MCF 10A (cell line): ENCODE measurements around the gene PARN. TPM values are rescaled to one million over a fixed set of nuclear protein-coding genes. Genes with fewer than 3 reads are reported as not detected.

Experiments used
- BruUV-seq: library from RNA; stranded (reverse); fragments of 400-500 nt; replicated peaks from 2 replicates; lab custom pipeline; 2021; lab: Mats Ljungman, UMichigan
- CTCF ChIA-PET: fragments of 300-600 bp; sonication (Branson Sonifier 250); formaldehyde crosslinking; extraction: SDS; loops from one replicate; lab custom pipeline; 2021; ENCODE audit warnings: antibody characterized with exemption, inconsistent platforms; lab: Yijun Ruan, JAX
- POLR2A ChIA-PET: fragments of 300-600, 350-650 bp; sonication (Branson Sonifier 250); formaldehyde crosslinking; extraction: SDS; loops from one replicate; lab custom pipeline; 2020; ENCODE audit warnings: antibody characterized with exemption, inconsistent platforms; lab: Yijun Ruan, JAX
- DNase-seq: peaks from one replicate; pipeline ENCODE4 v3.0.0-alpha.2; 2018; ENCODE audit not compliant: unreplicated experiment
- H3K27ac Mint-ChIP-seq: one replicate; pipeline ENCODE4 v1.8.0; 2022; ENCODE audit warnings: mild to moderate bottlenecking, low read depth, mixed read lengths; ENCODE audit not compliant: unreplicated experiment
- H3K27me3 Mint-ChIP-seq: one replicate; pipeline ENCODE4 v1.8.0; 2022; ENCODE audit warnings: mixed read lengths; ENCODE audit not compliant: insufficient read depth, unreplicated experiment
- H3K36me3 Mint-ChIP-seq: one replicate; pipeline ENCODE4 v1.8.0; 2022; ENCODE audit warnings: mild to moderate bottlenecking, moderate library complexity, mixed read lengths; ENCODE audit not compliant: insufficient read depth, unreplicated experiment
- H3K4me1 Mint-ChIP-seq: one replicate; pipeline ENCODE4 v1.8.0; 2022; ENCODE audit warnings: mixed read lengths; ENCODE audit not compliant: insufficient read depth, unreplicated experiment
- H3K4me3 Mint-ChIP-seq: one replicate; pipeline ENCODE4 v1.8.0; 2022; ENCODE audit warnings: mild to moderate bottlenecking, moderate library complexity, mixed read lengths; ENCODE audit not compliant: unreplicated experiment
- H3K9me3 Mint-ChIP-seq: one replicate; pipeline ENCODE4 v1.8.0; 2022; ENCODE audit warnings: mixed read lengths; ENCODE audit not compliant: unreplicated experiment
- intact Hi-C: fragments of 100-400 bp; cut with micrococcal nuclease; formaldehyde crosslinking; loops from 2 replicates; pipeline ENCODE4 v1.14.1; 2022
- total RNA-seq: library from RNA; stranded (reverse); gene quantifications from 2 replicates; pipeline ENCODE4 v1.2.3, GENCODE V29; 2022
- TF ChIP-seq, protein P1 (sequence below): fragments of 200-600 bp; IDR thresholded peaks from one replicate; pipeline ENCODE4 v1.8.0; 2022; ENCODE audit warnings: antibody characterized with exemption, mild to moderate bottlenecking; ENCODE audit not compliant: unreplicated experiment

Gene PARN
- total RNA-seq, 1 experiment from 2014 or later: 35.0 TPM

DNA sequence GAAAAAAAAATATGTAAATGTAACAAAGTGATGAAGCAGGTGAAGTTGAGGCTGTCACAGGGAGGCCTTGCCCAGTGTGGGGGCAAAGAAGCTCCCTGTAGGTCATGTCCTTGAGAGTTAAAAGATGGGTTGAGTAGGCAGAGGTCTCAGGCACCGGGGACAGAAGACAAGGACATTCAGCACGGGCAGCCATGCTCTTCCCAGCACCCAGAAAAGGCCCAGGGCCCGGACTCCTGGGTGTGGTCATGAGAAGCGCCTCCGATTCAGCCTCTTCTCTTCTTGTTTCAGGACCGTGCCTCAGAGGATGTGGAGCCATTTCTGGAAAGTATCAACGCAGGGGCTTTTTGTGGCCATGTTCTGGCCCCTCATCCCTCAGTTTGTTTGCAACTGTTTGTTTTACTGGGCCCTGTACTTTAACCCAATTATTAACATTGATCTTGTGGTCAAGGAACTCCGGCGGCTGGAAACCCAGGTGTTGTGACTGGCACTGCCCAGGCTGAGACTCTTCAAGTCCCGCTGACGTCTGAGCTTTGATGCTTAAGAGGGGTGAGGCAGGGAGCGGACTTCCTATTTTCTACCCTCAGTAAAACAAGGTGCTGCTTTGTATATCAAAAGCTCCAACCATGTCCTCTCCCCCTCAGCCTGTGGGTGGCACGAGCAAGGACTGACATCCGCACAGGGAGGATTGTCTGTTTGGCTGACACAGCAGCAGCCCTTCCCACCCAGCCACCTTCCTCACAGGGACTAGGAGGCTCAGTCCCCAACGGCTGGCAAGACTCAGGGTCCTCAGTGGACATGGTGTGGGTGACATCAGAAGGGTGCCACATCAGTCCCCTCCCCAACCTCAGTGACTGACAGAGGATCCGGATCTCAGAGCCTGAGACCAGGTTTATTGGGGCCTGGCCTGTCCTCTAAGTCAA, 37.5 kb upstream of the PARN start:
- BruUV-seq: no TSS peak
- no peak for DNase-seq
- intact Hi-C loops: no loop called here
- Mint-ChIP-seq H3K4me3 (no peak overlapping the region), H3K36me3 (peaks cover 70% of the 10 kb centered on the region), H3K27me3 (no peaks in the 10 kb centered on the region), H3K27ac (no peak overlapping the region), H3K4me1 (no peaks in the 10 kb centered on the region), H3K9me3 (no peaks in the 10 kb centered on the region)
- CTCF ChIA-PET: no interaction called here
- TF ChIP-seq, protein P1, sequence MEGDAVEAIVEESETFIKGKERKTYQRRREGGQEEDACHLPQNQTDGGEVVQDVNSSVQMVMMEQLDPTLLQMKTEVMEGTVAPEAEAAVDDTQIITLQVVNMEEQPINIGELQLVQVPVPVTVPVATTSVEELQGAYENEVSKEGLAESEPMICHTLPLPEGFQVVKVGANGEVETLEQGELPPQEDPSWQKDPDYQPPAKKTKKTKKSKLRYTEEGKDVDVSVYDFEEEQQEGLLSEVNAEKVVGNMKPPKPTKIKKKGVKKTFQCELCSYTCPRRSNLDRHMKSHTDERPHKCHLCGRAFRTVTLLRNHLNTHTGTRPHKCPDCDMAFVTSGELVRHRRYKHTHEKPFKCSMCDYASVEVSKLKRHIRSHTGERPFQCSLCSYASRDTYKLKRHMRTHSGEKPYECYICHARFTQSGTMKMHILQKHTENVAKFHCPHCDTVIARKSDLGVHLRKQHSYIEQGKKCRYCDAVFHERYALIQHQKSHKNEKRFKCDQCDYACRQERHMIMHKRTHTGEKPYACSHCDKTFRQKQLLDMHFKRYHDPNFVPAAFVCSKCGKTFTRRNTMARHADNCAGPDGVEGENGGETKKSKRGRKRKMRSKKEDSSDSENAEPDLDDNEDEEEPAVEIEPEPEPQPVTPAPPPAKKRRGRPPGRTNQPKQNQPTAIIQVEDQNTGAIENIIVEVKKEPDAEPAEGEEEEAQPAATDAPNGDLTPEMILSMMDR: no peak
- POLR2A ChIA-PET: no interaction called here

DNA sequence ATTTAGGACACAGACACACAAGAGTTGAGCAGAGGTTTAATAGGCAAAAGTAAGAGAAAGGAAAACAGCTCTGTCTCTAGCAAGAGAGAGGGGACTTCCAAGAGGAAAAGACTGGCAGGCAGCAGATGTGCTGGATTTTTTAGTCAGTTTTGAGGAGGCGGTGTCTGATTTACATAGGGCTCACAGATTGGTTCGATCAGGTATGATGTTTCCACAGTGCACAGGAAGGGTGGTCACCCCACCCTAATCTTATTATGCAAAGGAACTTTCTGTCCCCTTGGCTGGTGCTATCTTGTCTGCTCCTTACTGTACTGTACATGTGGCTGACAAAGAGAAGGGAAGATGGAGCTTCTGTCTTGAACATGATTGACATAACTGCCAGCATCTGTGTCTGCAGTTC, 28.0 kb upstream of the PARN start:
- DNase-seq: peak; percentile 34
- Mint-ChIP-seq H3K4me3 (no peak overlapping the region), H3K9me3 (no peaks in the 10 kb centered on the region), H3K36me3 (peaks cover 88% of the 10 kb centered on the region), H3K4me1 (no peaks in the 10 kb centered on the region), H3K27me3 (no peaks in the 10 kb centered on the region), H3K27ac (peak overlapping the region; percentile 82)
- POLR2A ChIA-PET: interaction anchor here (0.6 to 1.0 kb wide), 3 partner anchors 13 to 24 kb away, joined by 3 to 5 read pairs (median 3); no protein-coding TSS in a partner anchor
- no TSS peak for BruUV-seq
- TF ChIP-seq, protein P1: no peak
- intact Hi-C loops: no loop called here
- CTCF ChIA-PET: no interaction called here

DNA sequence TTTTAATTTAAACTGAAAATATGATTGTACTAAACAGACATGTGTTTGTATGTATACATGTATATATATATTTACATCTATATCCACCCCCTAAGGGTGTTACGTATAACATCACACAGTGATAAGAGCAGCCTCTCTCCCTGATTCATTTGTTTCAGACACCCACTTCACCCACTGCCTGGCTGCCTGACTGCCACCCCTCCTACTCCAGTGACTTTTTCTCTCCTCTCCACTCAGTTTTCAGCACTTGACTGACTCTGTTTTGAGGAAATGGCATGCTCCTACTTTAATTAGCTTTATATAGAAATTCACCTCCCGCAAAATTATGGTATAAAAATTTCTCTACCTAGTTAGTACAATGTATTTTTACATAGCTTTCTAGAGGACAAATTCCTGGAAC, 22.7 kb upstream of the PARN start:
- intact Hi-C loops: no loop called here
- H3K27ac Mint-ChIP-seq: peak overlapping the region; percentile 21
- H3K4me1 Mint-ChIP-seq: peaks cover 5% of the 10 kb centered on the region
- no peaks in the 10 kb centered on the region for H3K27me3 Mint-ChIP-seq
- H3K36me3 Mint-ChIP-seq: peaks cover 82% of the 10 kb centered on the region
- no peak for DNase-seq
- POLR2A ChIA-PET: interaction anchor here (0.6 kb wide), 1 partner anchor 9 kb away, joined by 3 read pairs; no protein-coding TSS in a partner anchor
- no peaks in the 10 kb centered on the region for H3K9me3 Mint-ChIP-seq
- CTCF ChIA-PET: no interaction called here
- H3K4me3 Mint-ChIP-seq: no peak overlapping the region
- BruUV-seq: no TSS peak
- TF ChIP-seq, protein P1: no peak

DNA sequence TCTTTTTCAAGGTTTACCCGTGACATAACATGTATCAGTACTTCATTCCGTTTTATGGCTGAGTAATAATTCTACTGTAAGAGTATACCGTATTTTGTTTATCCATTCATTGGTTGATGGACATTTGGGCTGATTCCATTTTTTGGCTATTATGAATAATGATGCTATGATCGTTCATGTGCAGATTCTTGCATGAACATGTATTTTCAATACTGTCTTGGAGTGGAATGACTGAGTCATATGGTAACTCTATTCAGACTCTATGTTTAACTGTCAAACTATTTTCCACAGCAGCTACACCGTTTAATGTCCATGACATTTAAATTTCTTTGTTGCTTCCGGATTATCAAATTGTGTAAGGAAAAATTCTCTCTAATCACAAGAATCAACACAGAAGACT, 20.6 kb upstream of the PARN start:
- TF ChIP-seq, protein P1: no peak
- peak overlapping the region; percentile 39 for H3K27ac Mint-ChIP-seq
- no peaks in the 10 kb centered on the region for H3K27me3 Mint-ChIP-seq
- DNase-seq: no peak
- H3K9me3 Mint-ChIP-seq: no peaks in the 10 kb centered on the region
- H3K4me1 Mint-ChIP-seq: peaks cover 5% of the 10 kb centered on the region
- intact Hi-C loops: no loop called here
- CTCF ChIA-PET: interaction anchor here (1.5 kb wide), 1 partner anchor 13 kb away, joined by 3 read pairs; no protein-coding TSS in a partner anchor
- peaks cover 88% of the 10 kb centered on the region for H3K36me3 Mint-ChIP-seq
- no peak overlapping the region for H3K4me3 Mint-ChIP-seq
- POLR2A ChIA-PET: interaction anchor here (1.0 to 1.8 kb wide), 2 partner anchors 8 to 17 kb away, joined by 3 to 5 read pairs; no protein-coding TSS in a partner anchor
- BruUV-seq: no TSS peak
